GM12873 (cell line): ENCODE data around the gene PNKD.

Source experiments
- CTCF ChIP-seq: IDR thresholded peaks from 2 replicates; pipeline ENCODE4 v1.5.1; 2012; ENCODE audit warnings: low read depth, mild to moderate bottlenecking, moderate library complexity, low read length, control low read depth; ENCODE audit not compliant: insufficient read depth; ENCODE audit errors: missing control alignments

Gene PNKD

GRCh38 chr2:218319813-218320365, 49.6 kb downstream of the PNKD start:
- no peak for TF ChIP-seq CTCF

- no peak for TF ChIP-seq CTCF
Observed at GRCh38 chr2:218320704-218321336, 50.5 kb downstream of the PNKD start.

GRCh38 chr2:218322768-218323525, 52.6 kb downstream of the PNKD start:
- TF ChIP-seq CTCF, result no peak

GRCh38 chr2:218323526-218324472, 53.5 kb downstream of the PNKD start:
- no peak for TF ChIP-seq CTCF

- no peak for TF ChIP-seq CTCF
Observed at GRCh38 chr2:218325566-218326160, 55.3 kb downstream of the PNKD start.

- TF ChIP-seq CTCF, result no peak
Observed at GRCh38 chr2:218326315-218326714, 56.0 kb downstream of the PNKD start.
